ENCODE data around the gene CCKAR. TPM values are rescaled to one million over a fixed set of nuclear protein-coding genes. Genes with fewer than 3 reads are reported as not detected.

CCKAR gene
- total RNA-seq, 1 donor from 2014 or later: not detected

DNA sequence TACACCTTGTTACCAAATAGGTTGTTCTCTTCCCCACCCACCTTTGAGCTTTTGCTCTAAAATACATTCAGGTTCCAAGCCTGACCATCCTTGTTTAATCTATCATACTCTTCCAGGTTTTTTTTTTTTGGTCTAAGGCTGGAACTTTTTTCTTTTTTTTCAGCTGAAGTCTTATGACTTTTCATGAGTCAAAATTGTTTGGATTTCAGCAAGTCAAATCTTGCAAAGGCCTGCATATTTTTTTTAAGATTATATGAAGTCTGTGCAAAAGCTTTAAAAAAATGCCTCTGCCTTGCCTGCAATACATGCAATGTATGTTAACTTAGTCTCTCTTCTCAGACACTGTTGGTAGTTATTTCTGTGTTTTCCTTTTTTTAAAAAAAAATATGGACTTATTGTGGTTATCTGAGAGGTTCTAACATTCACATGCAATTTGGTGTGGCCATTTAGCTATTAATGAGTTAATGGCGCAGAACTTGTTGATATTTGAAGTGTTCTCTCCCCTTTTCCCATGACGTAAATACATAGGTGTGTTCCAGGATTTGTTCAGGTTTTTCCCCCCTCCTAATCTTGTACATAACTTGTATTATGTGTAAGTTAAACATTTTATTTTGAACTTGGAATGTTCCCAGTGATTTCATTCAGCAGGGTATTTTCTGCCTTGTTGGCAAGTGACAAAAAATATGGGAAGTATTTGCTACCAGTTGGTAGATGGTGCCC lies 58.7 kb downstream of the CCKAR start:
- ATAC-seq (no peak), DNase-seq (ENCODE audit: low spot score) (no peak)
- intact Hi-C loops (cut with DNase I): no loop called here

Other genes starting within 250 kb of the CCKAR start
- 117 TPM for gene RBPJ, start 169.5 kb downstream of the CCKAR start, total RNA-seq
- 15.6 TPM for gene TBC1D19, start 93.6 kb upstream of the CCKAR start, total RNA-seq

All from sciatic nerve (tissue), 2 donors.